Stimulated activated CD8-positive, alpha-beta memory T cell treated with anti-CD3 and anti-CD28 coated beads, Interleukin-7, amount 100 ng/mL, for 48 hours (primary cell): ENCODE results near the gene C1orf35.

ENCODE experiments used
- DNase-seq, 2 donors: peaks; one replicate each; pipeline ENCODE4 v3.0.0-alpha.2; 2020; ENCODE audit warnings: low read depth in 1 of 2; ENCODE audit errors: extremely low read depth in 1 of 2

Gene C1orf35

DNA sequence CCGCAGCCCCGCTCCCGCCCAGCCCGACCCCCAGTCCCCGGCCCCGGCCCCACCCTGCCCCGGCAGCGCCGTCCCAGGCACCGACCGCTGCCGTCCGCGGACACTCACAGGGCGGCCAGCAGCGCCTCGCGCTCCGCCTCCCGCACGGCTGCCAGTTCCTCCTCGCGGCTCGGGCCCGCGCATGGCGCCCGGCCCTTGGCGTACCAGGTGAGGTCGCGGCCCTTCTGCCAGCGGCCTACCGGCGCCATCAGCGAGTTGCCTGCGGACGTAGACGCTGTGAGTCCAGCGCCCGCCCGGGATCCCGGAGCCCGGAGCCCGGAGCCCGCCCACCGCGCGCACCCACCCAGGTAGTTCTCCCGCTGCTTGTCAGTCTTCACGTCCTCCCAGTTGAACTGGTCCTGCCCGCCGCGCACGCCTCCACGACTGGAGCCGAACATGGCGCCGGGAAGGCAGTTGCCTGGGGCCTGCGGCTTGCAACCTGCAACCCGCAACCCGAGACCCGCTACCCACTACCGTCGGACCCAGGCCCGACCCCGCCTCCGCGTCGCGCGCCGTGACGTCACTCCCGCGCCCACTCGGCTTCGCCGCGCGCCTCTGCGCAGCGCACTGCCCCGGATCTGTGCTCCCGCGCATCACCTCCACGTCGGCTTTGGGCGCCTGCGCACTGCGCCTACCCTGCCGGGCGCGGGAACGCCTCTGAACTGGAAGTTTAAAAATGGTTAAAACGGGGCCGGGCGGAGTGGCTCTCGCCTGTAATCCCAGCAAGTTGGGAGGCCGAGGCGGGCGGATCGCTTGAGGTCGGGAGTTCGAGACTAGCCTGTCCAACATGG lies at the start of gene C1orf35:
TSS of gene C1orf35 (minus strand) at position 535 of the 830 bp plus-strand sequence. CDS start at position 437, 98 bp downstream.
- peak; percentile 87 to 91 for DNase-seq

- no peak for DNase-seq
These were observed 49.8 kb upstream of the C1orf35 start for GRCh38 chr1:228152918-228153258.

- DNase-seq = no peak
These were observed 49.2 kb upstream of the C1orf35 start for GRCh38 chr1:228152097-228152917.

DNA sequence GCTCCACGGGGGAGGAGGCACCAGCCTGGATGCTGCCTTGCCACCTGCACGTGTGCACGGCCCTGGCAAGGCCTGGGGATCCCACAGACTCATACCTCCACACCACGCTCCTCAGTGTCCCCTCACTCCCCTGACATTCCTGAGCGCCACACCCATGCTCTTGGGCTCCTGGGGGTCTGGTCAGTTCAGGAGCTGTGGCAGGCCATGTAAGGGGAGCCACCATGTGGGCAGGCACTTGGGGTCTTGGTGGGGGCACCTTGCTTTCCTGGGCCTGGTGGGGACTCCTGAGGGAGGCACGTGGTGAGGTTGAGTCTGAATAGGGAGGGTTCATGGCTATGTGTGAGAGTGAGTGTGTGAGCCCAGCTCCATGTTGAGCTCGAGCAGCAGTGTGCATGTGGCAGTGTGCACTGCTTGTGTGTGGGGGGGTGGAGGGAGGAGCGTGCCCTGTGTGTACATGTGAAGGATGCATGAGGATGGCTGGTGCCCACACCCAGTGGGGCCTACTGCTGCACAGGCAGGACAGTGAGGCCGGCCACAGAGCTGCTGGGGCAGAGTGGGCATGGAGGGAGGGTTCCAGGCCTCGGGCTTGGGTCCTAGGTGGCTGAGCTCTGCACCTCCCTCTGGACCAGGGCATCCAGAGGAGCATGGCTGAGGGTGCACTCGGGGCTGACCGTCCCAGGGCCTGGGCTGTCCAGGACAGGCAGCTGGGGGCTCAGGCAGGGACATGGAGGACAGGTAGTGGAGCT lies 48.2 kb upstream of the C1orf35 start:
- no peak for DNase-seq

DNA sequence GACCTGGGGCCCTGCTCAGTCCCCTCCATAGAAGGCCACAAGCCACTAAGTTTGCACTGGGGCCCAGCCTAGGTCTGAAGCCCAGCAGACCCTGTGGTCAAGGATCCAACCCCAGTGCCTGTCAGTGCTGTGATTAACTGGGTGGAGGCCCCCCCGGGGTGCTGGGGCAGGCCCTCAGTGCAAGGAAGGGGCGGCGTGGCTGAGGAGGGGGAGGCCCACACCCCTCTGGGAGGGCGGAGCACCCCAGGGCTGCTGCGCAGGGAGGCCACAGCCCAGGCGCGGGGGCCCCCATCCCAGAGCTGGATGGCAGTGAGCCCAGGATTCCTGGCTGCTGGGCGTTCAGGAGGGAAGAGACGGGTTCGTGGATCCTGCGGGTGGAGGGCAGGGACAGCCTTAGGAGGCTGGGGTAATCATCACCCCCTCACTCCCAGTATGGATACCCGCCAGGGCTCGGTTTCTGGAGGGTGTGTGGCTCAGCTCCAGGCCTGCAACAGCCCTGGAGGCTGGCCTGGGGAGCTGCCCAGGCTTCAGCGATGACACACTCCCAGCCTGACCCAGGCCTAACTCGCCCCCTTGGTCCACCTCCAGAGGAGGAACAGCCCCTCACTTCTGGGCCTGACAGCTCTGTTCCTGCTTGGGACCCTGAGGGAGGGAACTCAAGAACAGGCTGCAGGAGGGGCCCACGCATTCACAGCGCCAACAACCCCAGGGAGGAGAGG lies 47.5 kb upstream of the C1orf35 start:
- no peak for DNase-seq

DNA sequence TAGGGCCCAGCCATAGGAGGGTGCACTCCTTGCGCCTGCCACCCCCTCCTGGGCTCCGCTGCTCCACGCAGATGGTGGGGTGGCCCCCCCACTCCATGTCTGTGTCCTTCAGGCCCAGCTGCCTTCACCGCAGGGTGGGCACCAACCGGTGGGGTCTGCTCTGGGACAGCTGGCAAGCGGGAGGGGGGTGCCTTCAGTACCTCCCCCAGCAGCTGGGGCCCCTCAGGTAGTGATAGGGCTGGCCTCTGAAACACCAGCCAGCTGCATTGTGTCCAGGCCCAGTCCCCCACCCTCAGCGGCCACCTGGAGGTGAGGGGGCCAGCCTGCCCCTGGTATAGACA lies 47.0 kb upstream of the C1orf35 start:
- DNase-seq = no peak

GRCh38 chr1:228149406-228150119 lies 46.4 kb upstream of the C1orf35 start, which contains the start of gene GJC2:
GJC2 (plus strand) TSS chr1:228149930; CDS start chr1:228157759, 7,829 bp downstream.
- DNase-seq = no peak

GRCh38 chr1:228148935-228149405 lies 45.8 kb upstream of the C1orf35 start:
- no peak for DNase-seq

DNA sequence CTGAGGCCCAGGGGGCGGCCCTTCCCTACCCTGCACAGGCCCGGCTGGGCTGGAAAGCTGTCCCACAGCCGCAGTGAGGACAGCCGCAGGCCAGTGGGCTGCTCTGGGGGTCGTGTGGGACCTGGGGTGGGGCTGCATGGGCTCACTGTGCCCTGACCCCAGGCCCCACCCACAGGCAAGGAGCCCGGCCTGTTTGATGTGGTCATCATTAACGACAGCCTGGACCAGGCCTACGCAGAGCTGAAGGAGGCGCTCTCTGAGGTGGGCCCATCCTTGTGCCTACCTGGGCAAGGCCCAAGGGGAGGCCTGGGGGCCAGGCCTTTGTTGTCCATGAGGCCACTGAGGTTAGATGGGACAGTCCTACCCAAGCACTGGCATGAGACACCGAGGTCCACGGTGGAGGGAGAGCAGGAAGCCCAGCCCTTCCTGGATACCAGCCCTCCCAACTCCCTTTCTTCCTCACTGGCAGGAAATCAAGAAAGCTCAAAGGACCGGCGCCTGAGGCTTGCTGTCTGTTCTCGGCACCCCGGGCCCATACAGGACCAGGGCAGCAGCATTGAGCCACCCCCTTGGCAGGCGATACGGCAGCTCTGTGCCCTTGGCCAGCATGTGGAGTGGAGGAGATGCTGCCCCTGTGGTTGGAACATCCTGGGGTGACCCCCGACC lies 45.2 kb upstream of the C1orf35 start:
- DNase-seq = no peak

DNA sequence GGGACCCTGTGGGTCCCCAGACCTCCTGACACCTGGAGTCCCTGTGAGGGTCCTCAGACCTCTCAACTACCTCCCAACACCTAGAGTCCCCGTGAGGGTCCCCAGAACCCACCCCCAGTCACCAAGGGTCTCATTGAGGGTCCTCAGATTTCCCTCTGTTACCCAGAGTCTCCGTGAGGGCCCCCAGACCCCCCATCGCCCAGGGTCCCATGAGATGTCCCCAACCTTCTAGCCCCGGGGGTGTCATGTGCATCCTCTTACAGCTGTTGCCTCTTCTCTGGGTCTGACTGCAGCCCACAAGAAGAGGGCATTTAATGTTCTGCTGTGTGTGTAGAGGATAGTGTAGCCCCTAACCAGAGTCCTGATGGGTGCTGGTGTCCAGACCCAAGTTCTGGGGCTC lies 44.6 kb upstream of the C1orf35 start:
- no peak for DNase-seq

- no peak for DNase-seq
These were observed 44.1 kb upstream of the C1orf35 start for GRCh38 chr1:228147151-228147693.

DNA sequence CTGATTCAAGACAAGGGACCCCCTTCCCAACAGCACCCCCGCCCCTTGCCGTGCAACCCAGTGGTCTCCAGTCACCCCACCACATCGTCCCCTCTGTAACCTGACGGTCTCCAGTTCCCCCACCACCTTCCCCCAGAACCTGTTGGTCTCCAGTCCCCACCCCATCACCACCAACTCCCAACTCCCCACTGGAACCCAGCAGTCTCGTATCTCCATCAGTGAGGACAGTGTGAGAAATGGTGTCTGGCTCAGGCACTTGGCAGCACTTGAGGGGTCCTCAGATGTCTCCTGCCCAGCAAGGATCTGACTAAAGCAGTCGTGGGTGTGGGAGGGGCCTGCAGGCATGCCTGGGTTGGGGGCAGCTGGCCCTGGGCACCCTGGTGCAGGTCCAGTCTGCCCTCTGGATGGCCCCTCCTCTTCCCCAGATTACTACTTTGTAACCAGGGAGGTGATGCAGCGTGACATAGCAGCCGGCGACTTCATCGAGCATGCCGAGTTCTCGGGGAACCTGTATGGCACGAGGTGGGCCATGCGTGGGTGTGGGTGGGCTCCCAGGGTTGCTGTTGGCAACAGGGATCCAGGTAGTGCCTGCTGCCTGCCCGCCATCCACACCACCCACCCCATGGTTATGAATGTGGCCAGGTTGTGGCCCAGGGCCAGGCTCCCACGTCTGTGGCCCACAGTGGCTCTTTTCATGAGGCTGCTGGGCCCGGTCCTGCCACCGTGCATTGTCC lies 43.5 kb upstream of the C1orf35 start:
- DNase-seq = no peak

DNA sequence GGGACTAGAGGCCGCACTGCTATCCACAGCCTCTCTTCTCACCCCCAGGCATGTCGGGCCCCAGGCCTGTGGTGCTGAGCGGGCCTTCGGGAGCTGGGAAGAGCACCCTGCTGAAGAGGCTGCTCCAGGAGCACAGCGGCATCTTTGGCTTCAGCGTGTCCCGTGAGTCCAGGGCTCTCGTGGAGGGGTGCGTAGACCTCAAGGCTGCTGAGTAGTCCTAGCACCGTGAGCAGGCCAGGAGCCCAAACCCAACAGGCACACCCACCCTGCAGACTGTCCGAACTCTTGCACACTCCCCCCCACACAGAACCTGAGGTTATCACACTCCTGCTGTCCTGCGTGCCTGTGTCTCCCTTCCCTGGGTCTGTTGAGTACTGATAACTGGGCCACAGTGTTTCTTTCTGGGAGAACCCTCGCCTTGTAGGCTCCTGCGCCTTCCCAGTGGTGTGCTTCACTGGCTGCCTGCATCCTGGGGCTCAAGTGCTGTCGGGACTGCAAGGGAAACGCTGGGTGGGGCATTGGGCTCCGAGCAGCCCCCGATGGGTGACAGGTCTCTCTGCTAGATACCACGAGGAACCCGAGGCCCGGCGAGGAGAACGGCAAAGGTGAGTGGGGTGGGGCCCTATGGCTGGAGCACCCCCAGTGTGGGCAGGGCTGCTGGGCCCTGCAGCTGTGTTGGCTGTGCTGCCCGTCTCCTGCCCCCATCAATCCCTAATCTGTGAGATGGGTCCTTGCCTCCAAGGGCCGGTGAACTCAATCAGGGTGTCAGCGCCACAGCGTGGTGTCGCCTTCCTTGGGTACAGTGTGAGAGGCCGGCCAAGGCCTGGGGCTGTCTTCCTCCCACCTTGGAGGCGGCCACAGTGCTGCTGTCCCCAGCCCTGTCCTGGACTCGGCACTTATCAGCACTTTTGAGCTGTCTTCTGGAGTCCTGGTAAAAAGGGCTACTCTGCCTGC lies 42.6 kb upstream of the C1orf35 start:
- DNase-seq = no peak

- no peak for DNase-seq
These were observed 41.8 kb upstream of the C1orf35 start for GRCh38 chr1:228144993-228145343.

DNA sequence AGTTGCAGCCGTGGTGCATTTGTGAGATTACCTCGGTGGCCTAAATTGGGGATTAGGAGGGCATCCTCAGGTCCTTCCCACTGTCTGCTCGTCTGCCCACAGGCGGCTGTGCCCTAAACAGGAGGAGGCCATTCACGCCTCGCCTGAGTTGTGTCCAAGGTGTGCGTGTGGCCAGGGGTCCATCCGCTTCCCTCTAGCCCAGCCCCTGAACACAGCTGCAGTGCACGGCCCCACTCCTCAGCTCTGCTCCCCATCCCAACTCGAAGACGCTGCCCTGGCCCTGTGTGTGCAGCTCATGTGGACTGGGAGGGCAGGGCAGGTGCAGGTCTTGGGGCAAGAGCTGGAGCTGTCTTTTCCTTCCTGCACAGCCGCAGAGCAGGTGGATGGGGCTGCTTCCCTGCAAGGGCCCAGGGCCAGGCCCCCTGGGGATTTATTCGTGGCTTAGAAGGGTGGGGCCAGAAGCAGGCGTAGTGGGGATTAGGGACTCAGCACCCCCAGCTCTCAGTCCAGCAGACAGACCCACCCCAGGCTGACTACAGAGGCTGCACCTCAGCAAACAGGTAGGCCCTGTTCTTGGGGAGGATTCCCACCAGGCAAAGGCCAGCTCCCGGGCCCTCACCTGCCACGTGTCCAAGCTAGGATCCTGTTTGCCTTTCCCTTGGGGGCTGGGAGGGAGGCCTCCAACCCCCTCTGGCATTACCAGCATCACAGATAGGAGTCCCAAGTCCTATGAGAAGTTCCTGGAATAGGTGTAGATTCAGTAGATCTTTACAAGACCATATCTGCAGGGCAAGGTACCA lies 41.3 kb upstream of the C1orf35 start:
- DNase-seq = no peak

DNA sequence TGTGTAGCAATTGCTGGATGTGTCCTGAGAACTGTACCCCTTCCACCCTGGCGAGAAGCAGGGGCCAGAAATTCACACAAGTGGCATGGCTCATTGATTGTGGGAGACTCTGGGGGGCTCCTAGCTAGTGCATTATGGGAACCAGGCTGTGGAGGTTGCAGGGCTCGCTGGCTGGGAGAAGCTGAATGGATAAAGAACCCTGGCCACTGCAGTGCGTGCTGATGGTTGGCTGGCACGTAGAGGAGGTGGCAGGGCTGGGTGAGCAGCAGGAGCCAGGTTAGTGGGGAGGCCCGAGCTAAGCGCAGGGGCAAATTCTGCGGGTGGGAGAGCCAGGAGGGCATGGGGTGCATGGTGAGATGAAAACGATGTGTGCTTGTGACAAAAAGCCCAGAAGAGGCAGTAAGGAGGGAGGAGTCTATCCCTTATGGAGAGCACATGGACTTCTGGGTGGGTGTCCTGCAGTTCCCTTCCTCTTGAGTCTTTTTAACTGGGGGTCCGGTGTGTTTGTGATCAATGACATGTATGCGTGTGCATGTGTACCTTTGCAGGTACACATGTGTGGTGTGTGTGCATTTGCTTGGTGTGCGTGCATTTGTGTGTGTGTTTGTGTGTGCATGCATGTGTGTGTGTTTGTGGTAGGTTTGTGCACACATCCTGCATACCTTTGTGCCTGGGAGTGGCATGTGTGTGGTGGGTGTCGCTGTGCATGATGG lies 40.5 kb upstream of the C1orf35 start:
- DNase-seq = no peak
